HG03432 (cell line): Measurements from ENCODE around the gene HHIP.
A peak's percentile ranks its signal among the peaks of the same experiment; 100 is the strongest.

Experiments
- ATAC-seq: cut with Tn5 transposase; IDR thresholded peaks from one replicate; pipeline ENCODE4 v1.9.1; 2021; ENCODE audit warnings: mild to moderate bottlenecking, moderate library complexity; ENCODE audit not compliant: unreplicated experiment

The HHIP gene

GRCh38 chr4:144645631-144646522 lies at the start of gene HHIP:
TSS of gene HHIP (plus strand) at chr4:144646156. CDS start at chr4:144646676, 520 bp downstream.
- peak; percentile 63 for ATAC-seq

DNA sequence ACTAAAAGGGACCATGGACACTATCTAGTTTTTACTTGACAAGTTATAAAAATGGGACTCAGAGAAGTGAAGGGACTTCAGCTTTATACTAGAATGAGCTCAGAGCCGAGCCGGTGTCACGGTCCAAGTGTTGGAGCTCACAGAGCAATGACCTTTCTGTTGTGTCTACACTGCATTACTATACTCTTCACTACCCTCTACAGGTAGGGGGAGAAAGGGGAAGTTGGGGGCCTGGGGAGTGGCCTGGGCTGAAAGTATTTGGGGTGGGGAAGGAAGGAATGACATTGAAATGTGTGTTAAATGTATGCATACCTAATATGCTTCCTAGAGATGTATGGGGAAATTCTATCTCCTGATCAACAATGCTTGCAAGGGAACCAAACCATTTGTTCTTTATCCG lies 48.8 kb upstream of the HHIP start:
- no peak for ATAC-seq

GRCh38 chr4:144599621-144600020 lies 46.3 kb upstream of the HHIP start:
- ATAC-seq: no peak

DNA sequence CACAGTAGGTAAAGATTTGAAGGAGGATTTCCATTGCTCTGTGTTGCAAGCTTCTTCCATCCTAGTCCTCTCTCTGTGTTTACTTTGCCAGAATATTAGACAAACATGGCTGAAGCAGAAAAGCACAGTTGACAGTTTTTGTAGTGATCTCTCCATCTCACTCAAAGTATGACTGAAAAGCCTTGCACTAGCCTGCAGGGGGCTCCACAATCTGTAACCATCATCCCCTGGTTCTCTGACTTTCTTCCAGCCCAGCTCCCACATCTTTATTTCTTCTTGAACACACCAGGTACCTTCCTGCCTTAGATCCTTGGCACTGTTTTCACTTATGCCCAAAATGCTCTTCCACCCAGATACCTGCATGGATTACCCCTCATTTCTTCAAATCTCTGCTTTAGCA lies 34.1 kb upstream of the HHIP start:
- ATAC-seq: peak; percentile 51

DNA sequence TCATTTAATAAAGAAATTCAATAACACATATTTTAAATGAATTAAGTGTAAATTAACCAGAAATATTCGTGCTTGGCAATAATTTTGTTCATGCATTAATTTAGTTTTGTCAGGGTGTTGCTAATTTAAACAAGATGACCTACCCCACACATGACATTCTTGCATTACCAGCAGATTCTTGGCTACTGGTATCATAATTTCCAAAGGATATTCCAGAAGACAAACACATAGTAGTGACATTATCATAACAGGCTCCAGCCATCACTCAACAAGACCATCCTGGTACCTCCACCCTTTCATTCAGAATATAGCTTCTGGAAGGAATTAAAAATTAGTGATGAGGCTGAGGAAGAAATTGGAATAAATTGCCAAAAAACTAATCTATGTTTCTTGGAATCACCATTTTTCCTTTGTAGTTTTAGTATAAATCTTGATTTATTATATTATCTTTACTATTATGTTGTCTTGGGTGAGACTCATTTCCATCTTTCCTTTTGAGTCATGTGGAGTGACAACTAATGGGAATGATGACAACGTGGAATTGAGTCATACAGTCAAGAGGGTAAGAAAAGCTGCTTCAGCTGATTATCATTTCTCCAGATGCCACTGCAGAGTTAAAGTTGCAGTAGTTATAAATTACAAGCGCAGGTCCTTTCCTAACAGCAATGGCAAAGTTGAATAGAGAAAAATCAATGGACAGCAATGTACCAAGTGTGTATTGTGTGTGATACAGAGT lies 30.9 kb upstream of the HHIP start:
- ATAC-seq: no peak

DNA sequence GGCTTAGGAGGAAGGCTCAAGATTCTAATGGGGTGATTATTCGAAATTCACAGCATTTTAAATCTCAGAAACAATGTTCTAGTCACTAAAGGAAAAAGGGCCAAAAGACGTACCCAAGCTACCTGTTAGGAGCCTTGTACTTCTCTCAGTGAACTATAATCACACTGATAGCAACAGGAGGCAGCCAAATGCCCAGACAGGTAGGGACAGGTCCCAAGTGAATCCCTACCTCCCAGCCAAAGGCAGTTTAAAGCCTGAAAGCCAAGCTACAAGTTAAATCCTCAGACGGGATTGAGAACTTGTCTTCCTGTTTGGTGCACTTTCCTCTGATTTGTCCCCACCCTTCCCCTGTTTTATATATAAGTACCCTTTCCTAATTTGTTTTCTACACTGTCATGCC lies 24.3 kb upstream of the HHIP start:
- no peak for ATAC-seq

GRCh38 chr4:144627663-144628076 lies 18.3 kb upstream of the HHIP start:
- ATAC-seq: no peak

DNA sequence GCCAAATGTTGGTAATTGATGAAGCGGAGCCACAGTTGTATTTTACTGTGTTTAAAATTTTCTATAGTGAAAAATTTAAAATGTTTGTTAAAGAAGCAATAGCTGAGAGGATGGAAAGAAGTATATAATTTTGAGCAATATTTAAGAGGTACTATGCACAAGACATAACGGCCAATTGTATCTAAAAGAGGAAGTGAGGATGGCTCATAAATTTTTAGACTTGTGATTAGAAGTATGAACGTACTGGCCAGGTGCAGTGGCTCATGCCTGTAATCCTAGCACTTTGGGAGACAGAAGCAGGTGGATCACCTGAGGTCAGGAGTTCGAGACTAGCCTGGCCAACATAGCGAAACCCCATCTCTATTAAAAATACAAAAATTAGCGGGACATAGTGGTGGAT lies 12.7 kb upstream of the HHIP start:
- no peak for ATAC-seq

DNA sequence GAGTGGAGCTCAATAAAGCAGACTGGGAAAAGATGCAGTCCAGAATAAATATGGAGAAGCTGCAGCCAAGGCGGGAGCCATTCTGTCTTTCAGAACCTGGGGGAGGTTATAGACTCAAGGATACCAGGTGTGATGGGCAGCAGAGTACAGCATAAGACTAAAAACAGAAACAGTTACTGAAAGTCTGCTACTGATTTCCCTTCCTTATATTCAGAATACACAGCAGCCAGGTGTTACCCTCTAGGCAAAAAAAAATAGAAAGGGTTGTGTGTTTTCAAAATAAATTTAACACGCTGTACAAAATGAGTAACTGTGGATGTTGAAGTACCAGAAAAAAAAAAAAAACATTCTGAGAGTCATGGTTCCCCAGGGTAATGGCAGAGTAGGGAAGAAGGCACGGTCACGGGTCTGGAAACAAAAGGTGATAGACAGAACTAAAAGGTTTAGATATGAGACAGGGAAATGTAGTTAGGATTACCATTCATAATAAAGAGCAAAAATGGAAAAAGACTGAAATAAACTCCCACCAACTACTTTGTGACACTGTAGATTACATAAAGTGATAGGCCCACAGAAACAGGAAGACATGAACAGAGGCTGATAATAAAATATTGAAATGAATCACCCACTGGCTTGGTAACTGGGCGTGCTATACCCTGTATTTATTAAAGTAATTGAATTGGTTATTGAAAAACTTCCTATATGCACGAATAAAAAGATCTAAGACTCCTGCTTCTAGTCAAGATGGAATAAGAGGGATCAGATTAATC lies 10.8 kb upstream of the HHIP start:
- peak; percentile 99 for ATAC-seq

DNA sequence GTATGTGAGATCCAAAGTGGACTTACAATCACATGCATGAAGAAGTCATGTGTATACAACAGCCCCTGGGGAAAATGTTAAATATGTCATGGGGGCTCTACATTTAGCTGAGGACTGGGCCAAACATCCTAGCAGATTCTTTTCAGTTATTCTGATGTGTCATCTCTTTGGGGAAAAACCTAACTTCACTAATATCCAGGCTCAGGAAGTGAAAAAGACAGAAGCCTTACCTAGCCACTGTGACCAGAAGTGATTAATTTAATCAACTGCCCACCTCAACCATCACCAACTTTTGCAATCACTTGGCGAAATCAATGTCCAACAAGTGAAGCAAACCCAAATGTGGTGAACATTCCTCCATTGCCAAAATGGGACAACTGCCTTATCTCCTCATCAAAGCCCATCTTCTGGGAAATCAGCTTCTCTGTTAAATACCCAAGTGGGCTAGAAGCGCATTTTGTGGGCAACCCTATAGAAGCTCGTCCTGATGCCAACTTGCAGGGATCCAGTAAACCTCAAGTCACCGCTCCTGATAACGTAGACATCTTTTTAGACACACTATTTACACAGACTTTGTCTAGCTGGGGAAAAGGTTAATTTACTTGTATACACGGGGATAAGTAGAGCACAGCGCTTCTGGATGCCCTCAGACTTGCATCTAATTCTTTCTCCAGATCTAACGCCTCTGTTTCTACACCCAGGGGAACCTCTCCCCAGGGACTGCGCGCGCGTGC lies 1.4 kb upstream of the HHIP start:
- no peak for ATAC-seq

DNA sequence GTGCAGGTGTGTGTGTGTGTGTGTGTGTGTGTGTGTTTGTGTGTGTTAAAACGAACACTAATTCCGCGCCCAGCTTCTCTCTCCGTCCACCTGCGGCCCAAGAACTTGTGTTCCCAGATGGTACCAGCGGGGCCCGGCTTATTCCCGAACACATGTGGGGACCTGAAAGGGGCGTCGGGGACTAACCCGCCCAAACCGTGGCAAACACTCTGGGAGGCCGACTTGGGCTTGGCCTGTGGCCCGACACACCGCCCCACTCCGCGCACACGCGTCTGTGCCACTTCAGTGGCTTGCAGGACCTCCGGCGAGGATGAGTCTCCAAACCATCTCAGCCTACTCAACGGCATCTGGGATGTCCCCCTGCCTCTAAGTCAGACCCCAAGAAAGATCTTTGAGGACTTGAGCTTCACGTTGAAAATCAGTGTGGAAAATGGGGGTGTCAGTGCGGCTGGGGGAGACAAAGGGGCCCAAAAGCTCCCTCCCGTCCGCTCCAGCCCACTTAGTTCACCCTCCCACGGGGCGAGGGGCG lies 790 bp upstream of the HHIP start:
- ATAC-seq: no peak

DNA sequence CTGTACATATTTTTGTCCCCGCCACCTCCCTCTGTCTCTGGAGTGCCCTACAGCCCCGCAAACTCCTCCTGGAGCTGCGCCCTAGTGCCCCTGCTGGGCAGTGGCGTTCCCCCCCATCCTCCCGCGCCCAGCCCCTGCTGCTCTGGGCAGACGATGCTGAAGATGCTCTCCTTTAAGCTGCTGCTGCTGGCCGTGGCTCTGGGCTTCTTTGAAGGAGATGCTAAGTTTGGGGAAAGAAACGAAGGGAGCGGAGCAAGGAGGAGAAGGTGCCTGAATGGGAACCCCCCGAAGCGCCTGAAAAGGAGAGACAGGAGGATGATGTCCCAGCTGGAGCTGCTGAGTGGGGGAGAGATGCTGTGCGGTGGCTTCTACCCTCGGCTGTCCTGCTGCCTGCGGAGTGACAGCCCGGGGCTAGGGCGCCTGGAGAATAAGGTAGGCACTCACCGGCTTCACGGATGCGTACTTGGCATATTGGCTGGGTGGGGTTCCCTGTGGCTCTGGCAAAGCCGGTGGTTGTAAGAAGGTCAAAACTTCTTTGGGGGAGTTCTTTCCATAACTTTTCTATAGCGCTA lies 653 bp downstream of the HHIP start:
- peak; percentile 29 for ATAC-seq

- peak; percentile 24 for ATAC-seq
These were observed 1.2 kb downstream of the HHIP start for GRCh38 chr4:144647095-144647561.

GRCh38 chr4:144647590-144647989 lies 1.6 kb downstream of the HHIP start:
- no peak for ATAC-seq

DNA sequence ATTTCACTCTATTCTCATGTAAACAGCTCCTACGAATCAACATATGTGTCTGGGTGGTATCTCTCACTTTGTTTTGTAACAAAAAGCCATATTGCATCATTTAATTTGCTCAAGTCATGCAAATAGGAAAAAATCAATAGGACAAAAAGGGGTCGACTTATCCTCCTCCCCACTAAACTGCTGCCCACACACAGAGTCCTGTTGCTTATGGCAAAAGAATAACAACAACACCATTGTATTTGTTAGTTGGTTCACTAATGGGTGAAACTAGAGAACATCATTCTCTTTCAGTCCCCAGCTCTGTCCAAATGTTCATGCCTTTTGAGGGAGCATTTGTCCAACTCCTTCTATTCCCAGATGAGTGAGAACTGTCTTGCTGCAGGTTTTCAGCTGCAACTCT lies 2.1 kb downstream of the HHIP start:
- no peak for ATAC-seq

- ATAC-seq: no peak
These were observed 3.7 kb downstream of the HHIP start for GRCh38 chr4:144649646-144650045.

DNA sequence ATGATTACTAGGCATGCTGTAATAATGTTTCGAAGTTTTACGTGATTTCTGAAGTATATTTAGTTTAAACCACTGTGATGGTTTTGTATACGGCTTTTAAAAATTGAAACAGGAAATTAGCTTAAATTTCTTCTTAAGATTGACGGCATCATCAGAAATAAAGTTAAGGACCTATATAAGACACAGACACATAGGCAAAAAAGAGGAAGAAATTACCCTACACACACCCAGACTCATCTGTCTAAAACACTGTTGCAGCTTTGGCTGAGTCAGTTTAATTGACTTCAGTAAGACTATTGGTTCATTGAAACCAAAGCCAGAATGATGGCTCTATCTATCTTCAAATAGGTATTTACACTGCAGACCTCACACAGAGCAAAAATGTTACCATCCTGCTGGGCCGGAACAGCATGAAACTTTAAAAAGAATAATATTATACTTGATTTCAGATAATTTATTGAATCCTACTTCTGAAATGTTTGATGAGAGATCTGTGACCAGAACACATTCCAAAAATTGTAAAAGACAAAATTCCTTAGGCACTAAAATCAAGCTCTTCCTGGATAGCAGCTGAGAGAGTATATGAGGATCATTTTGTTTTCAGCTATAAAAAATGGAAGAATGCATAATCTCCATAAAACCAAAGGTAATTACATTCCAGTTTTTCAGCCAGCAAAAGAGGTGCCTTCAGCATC lies 4.5 kb downstream of the HHIP start:
- ATAC-seq: no peak

- ATAC-seq: no peak
These were observed 8.0 kb downstream of the HHIP start for GRCh38 chr4:144653781-144654545.

DNA sequence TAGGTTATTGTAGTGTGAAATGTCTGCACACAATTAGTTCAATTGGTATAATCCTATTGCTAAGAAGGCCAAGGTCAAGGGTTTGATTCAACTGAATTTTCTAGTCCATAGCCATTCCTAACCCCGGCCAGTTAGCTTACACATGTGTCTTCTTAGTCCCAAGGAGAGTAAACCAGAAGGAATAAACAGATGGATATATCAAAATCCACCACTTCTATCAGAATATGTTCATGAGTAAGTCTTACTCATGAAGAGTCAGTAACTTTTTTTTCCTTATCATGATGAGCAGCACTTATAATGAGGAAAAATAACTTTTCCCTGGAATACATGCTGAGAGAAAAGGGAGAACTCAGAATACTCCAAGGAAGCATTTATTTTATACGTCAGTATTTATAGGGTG lies 9.5 kb downstream of the HHIP start:
- ATAC-seq: no peak
